HG02852 (cell line): Measurements from ENCODE around the gene GNLY.

Experiments
- ATAC-seq: cut with Tn5 transposase; IDR thresholded peaks from one replicate; pipeline ENCODE4 v1.9.1; 2021; ENCODE audit warnings: mild to moderate bottlenecking, moderate library complexity; ENCODE audit not compliant: unreplicated experiment

The GNLY gene

DNA sequence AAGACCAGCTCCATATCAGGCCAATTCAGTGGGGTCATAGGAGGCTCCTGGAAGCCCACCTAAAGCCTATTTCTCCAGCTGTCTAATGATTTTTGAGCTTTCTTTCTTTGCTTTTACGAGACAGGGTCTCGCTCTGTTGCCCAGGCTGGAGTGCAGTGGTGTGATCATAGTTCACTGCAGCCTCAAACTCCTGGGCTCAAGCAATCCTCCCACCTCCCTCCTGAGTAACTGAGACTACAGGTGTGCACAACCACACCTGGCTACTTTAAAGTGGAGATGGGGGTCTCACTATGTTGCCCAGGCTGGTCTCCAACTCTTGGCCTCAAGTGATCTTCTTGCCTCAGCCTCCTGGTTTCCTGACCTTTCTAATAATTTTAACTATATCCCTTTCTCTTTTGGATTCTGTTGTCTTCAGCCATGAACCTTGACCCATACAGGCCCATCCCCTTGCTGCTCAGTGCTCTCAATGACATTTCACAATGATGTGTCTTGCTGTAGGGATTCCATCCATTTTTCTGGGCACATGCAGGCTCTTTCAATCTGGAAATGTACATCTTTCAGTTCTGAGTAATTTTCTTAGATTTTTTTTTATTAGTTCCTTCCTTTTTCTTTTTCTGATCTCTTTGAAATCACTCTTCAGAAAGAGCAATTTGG lies 29.7 kb downstream of the GNLY start:
- ATAC-seq: no peak

DNA sequence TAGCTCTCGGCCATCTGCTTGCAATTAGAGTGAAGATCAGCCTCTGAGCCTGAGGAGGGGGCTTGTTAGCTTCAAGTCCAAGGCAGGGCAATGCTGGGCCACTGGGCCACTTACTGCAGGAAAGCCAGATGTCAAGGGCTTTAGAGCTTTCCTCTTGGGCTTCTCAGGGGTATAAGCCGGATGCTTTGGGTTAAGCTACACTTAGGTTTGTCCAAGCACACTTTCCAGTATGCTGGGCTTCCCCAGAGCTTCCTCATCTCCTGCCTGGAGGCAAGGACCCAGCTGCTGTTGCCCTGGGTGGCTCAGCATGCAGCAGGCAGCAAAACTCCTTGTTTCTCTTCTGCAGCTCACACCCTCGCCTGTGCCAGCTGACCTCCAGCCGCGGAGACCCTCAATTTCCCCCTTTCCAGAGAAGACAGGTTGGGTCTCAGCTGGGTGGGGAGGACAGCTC lies 30.6 kb downstream of the GNLY start:
- no peak for ATAC-seq

DNA sequence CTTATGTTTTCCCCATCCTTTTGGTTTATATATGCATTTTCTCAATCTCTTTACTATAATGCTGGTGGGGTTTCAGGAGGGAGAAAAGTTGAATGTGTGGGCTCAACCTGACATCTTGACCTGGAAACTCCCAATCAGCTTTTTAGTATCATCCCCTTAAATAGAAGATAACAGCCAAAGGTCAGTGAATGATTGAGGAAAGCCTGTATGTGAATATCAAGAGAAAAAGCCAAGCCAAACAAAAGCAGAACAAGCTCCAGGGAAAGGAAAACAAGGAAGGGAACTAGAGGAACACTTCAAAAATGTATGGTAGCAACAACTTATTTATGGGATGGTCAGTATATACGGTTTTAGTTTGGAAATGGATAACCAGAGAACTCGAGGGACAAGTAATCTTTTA lies 31.3 kb downstream of the GNLY start:
- no peak for ATAC-seq

DNA sequence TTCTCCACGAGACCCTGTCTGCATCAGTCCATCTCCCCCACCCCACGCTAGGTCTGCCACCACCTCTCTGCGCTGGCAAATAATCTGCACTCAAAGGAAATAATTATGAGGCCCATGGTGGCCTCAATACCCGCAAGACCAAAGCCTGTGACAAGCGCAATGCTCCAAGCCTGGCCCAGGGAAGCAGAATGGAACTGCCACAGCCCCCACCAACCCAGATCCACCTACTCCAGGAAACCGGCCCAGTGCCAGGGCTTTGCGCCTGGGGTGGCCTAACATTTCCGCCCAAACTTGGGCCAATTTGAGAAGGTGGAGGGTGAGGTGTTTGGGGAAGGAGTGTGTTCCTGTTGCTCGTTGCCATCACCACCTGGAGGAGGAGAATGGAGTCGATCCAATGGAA lies 33.6 kb downstream of the GNLY start:
- no peak for ATAC-seq

DNA sequence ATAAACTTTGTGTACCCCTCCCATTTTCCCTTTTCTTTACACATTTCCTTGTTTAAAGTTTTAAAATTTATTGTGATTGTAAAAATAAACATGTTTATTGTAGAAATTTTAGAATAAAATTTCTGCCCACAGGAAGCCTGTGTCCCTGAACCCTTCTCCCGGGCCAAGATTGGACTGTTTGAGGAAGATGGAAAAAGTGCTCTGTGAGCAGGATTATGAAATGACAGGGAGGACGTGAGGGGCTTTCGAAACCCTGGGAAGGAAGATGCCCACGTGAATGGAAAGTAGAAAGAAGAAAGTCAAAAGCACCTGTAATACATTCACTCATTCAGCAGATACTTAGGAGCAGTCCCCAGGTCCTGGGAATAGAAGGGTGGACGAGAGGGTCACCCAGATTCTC lies 34.2 kb downstream of the GNLY start:
- no peak for ATAC-seq

DNA sequence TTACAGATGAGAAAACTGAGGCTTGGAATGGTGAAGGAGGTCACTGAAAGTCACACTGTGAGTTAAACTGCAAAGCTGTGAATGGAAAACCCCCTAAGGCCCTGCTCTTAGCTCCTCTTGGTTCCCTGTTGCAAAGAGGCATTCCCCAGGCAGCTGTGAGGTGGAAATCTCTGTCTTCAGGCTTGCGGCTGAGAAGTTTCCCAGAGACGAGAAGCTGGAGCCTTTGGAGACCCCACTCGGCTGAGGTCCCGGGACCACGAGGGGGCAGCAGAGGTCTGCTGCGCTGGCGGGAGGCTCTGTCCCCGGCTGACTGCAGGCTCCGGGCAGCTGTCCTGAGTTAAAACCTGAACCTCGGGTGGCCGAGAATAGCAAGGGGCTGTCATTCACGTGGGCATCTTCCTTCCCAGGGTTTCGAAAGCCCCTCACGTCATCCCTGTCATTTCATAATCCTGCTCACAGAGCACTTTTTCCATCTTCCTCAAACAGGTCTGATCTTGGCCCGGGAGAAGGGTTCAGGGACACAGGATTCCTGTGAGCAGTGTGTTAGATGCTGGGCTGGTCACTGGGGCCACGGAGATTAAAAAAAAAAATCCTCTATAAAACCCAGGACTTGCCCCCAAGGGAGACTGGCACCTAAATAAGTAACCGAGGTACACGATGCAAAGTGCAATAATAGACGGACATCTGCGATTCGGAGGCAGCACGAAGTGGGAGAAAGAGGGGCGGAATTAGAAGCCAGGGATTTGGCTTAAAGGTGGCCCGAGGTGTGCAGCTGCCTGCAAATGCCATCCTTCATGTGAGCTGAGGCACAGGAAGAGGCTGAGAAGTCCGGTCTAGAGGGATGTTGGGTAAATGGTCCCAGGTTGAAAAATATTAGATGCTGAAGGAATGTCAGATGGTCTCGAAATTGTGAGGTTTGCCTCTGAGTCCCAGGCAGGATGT lies 35.0 kb downstream of the GNLY start:
- ATAC-seq: peak; percentile 70

DNA sequence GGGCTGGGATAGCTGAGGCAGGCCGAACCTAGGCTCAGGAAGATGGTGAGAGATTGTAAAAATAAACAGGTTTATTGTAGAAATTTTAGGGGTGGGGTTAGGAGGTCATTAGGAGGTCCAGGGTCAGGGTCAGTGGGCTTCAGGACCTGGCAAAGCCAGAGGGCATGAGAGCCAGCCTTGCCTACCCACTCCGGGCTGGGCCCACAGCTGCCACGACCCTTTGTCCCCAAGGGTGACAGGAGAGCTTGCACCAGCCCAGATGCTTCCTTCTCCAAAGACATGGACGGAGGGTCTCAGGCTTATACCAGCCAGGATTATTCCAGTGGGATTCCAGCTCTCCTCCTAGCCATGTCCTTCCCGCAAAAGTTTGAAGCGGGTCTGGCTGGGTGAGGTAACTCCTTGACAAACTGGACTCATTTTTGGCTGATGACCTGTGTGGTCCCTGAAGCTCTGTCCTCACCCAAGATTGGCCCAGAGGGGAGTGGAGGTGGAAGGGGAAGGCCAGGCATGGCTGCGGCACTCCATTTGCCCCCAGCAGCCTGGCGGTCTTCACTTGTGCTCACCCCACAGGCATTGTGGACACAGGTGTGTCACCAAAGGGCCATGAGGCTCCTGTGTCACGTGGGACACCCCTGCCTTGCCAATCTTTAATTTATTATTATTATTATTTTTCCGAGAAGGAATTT lies 35.8 kb downstream of the GNLY start:
- no peak for ATAC-seq

DNA sequence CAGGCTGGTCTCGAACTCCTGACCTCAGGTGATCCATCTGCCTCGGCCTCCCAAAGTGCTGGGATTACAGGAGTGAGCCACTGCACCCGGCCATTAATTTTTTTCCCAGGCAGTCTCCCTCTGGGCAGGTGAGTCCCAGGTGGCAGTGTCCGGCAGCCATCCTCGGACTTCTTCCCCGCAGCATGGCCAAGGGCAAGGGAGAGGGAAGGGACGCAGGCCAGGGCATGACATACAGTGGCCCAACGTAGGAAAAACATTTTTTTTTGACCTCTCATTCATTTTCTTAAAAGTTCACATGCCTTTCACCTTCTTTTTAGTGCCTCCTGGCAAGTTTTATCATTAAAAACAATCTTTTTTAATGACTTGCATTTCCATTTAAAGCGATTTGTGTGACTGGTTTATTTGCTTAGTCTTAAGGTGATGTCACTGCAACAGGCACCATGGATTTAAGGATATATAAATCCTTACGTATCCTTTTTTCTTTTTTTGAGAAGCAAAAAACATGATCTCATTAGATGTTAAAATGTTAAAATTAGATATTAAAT lies 36.6 kb downstream of the GNLY start:
- no peak for ATAC-seq

DNA sequence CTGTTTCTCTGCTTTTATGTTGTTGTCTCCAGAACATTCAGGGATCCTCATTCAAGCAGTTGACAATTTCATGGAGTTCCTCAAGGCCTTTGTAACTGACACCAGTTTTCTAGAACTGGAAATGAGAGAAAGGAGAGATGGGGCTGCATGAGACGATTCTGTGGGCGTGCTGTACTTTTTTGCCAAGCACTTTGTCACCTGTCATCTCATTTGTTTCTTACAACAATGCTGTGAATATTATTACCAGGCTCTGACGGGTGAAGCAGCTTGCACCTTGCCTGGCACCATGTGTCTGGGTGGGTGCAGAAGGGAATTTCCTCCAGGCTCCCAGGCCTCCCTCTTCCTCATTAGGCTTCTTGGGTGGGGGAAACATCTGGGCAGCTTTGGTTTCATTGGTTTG lies 37.4 kb downstream of the GNLY start:
- ATAC-seq: no peak

DNA sequence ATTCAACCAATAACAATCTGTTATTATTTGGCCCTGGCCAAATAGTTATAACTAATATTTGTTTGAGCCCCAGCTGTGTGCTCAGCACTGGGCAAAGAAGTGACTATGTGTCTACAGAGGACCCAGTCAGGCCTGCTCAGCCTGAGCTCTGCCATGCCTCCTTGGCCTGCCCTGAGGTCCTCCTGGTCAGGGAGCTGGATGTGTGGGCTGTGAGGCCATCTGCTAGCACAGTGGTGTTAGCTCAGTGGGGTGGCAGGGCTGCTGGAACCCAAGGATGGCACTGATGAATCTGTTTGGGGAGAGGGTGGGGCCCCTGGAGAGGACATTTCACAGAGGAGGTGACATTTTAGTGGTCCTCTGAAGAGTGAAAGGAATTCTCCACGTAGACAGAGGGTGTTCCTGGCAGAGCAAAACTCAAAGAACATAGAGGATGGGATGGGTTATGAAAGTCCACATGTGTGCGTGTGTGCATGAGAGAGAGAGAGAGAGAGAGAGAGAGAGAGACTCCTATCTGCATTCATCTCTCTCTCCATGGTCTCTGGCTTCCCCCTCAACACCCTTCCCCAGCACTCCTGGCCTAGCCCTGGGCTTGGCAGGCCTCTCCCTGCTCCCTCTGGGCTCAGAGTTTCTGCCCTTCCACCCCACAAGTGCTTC lies 38.4 kb downstream of the GNLY start:
- ATAC-seq: no peak

DNA sequence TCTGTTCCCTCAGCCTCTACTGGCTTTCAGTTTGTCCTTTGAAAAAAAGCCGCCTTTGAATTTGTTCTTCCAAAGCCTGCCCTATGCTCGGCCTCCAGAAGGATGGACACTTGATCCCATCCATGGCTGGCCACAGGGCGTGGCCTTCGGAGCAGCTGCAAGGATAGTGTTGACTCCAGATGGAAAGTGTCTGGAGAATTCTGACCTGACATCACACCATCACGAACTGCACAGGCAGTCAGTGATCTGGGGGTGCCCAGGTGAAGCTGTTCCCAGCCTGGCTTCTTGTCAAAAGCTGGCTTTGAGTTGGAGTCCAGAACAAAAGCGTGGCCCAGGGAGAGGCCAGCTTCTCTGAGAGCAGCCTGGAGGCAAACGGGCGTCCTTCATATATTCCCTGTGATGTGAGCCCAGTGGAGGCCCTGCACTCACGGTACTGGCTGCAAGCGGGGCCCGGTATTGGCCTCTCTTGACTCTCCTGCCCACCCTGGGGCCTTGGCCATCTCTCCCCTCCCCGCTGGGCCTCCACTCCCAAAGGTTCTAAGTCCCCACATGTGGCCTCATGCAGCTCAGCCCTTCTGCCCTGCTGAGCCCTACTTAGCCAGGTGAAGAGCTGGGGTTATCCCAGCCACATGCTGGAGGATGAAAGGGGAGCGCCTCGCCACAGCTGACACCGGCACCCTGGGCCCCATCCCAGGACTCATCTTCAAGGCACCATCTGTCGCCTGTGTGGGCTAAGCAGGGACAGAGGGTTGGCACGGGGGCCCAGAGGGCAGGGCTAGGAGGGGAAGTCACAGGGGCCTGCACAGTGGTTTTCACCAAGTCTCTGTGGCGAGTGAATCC lies 39.2 kb downstream of the GNLY start:
- ATAC-seq: no peak

DNA sequence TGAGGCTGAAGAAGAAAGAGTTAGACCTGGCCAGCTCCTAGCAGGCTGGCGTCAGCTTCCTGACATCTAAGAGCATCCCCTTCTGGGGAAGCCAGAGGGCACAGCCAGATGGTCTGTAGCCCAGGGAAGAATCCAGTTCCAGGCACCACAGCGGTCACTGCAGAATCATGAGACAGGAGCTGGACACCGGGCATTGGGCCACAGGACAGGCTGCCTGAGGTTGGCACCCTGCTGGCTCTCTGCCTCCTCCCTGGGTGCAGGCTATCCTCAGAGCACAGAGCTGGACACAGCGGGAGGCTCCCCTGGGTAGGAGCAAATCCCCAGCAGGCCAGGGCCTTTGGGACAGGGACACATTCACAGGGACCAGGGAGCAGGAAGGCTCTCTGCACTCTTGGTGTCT lies 39.9 kb downstream of the GNLY start:
- ATAC-seq: no peak

DNA sequence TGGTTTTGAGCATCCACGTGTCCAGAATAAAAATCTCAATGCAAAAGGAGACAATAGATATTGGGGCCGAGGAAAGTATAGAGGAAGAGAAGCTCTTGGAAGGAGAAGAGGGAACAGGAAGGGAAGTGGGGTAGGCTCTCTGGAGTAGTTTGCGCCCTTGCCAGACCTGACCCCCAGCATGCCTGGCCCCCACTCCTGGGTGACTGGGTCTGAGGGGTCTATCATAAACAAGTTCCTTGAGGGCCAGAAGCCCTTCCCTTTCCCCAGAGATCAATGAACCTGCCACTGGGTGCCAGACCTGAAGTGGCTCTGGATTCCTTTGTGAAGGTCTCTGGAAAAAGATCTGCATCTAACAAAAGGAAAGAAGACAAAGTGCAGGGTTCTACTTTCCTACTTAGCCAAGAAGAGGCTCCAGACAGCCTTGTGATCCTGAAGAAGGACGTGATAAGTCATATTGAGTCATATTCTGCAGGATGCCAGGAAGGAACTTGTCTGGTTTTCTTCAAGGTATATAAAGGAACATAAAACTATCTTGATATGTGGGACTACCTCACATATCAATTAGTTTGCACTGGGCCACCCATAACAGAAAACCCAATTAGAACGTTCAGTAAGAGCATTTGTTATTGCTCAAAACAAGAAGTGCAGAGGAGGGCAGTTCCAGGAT lies 40.9 kb downstream of the GNLY start:
- ATAC-seq: no peak

DNA sequence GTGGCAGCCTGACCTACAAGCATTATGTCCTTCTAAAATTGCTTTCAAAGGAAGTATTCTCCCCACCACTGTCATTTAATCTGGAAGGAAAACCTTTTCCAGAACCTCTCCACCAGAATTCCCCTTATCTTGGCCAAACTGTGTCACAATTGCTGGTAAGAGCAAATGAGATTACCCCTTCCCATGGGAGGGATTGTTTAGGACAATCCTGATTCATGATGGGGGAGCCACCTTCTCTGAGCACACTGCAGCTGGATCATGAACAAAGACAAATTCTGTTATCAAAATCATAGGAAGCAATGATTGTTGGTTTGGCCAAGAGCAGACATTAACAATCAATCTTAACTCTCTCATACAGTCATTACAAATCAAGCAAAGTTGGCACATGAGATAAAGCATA lies 41.5 kb downstream of the GNLY start:
- no peak for ATAC-seq

DNA sequence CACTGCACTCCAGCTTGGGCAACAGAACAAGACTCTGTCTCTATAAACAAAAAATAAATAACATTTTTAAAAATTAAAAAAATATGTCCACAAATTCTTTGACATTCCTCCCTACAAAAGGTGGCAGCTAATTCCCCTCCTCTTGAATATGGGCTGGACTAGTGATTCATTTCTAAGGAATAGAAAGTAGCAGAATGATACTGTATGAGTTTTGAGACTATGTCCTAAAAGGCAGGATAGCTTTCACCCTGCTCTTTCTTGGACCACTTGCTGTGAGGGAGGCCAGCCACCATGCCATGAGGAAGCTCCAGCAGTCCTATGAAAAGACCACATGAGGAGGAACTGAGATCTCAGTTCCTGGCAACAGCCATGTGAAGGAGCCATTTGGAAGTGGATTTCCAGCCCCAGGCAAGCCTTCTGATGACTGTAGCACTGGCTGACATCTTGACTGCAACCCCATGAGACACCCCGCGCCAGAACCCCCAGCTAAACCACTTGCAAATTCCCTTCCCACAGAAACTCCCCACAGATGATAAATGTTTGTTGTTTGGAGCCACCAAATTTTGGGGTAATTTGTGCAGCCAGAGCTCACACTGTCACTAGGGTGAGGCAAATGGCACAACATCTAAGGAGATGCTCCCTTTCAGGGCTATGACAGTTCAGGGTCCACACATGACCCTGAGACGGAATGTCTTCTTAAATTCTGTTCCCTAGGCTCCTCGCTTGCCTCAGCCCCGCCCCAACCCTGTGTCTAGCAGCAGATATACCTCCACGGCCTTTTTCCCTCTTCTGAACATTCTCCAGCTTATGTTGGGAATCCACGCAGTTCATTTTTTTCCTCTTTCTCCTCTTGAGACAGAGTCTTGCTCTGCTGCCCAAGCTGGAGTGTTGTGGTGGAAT lies 42.5 kb downstream of the GNLY start:
- ATAC-seq: no peak

DNA sequence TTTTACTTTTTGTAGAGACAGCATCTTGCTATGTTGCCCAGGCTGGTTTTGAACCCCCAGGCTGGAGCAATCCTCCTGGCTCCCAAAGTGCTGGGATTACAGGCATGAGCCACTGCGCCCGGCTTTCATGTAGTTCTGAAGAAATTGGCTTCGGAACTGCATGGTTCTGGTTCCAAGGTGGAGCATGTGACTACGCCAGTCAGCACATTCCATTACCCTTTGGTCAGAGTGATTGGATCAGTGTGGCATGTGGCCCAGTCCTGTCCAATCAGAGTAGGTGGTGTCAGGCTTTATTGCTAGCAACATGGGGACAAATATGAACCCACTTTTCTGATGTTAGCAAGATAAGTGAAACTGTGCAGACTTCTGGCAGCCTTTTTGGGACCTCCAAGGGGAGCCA lies 43.3 kb downstream of the GNLY start:
- no peak for ATAC-seq

DNA sequence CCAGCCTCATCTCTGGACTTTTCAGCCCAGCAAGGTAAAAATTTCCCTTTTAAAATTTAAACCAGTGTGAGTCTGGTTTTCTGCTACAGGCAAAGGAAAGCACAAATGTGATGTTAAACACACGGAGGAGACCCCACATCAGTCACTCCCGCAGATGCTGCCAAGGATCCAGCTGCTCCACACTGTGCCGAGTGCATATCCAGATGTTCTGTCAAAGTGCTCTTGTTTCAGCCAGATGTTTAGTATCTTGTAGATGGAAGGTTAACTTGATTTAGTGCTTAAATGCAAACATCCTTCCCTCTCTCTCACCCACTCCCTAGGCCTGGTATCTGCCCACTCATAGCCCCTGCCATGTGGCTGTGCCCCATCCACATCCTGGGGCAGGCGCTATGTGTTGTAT lies 43.8 kb downstream of the GNLY start:
- ATAC-seq: no peak

DNA sequence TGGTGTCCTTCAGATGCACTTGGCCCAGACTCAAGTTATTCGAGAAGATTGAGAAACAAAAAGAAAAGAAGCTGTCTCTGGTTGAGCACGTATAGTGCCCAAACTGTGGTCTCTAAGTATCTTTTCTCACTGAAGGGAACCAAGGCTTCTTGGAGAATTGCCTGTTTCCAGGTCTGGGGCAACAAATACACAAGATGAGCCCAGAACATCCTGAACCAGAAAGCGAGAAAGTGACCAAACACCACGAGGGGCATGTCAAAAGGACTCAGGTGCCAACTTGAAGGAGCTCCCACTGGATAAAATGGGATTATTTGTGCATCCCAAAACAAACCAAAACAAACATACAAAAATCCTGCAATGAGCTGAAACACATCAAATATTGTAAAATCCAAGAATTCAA lies 46.0 kb downstream of the GNLY start:
- ATAC-seq: no peak
